ENCODE results near the gene KRT80.

The KRT80 gene

GRCh38 chr12:52178443-52178842, 13.4 kb downstream of the KRT80 start:
- no peak for DNase-seq

GRCh38 chr12:52175371-52176350, 16.2 kb downstream of the KRT80 start:
- peak; percentile 68 for DNase-seq

DNA sequence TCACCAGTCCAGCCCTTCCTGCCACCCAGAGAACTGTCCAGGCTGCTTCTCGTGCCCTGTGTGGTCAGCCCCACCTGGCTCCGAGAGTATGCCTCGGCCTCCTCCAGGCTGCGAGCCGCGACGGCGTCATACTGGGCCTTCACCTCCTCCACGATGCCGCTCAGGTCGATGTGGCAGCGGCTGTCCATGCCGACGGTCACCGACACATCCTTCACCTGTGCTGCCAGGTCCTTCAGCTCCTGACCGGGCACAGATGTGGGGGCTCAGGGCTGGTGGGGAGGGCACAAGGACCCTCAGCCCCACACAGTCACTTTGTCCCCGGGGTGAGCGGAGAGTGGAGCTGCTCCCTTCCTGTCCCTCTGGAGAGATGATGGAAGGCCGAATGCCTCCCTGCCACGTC, 18.3 kb downstream of the KRT80 start:
- no peak for DNase-seq

DNA sequence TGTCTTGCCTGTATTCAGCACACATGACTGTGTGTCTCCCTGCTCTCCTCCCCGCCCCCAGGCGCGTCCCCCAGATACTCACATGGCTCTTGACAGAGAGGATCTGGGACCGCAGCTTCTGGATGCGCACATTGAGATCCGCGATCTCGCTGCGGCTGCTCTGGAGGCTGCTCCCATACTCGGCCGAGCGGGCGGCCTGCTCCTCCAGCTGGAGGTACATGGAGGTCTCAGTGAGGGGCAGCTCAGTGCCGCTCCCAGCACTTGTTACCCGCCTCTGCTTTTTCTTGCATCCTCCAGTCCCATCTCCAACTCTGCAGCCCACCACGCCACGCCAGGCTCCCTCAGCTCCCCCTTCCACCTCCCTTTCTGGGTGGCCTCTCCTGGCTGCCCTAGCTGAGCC, 18.9 kb downstream of the KRT80 start:
- no peak for DNase-seq

GRCh38 chr12:52171950-52172512, 19.8 kb downstream of the KRT80 start:
- DNase-seq, result no peak

- no peak for DNase-seq
These were observed 21.0 kb downstream of the KRT80 start for GRCh38 chr12:52170827-52171226.

DNA sequence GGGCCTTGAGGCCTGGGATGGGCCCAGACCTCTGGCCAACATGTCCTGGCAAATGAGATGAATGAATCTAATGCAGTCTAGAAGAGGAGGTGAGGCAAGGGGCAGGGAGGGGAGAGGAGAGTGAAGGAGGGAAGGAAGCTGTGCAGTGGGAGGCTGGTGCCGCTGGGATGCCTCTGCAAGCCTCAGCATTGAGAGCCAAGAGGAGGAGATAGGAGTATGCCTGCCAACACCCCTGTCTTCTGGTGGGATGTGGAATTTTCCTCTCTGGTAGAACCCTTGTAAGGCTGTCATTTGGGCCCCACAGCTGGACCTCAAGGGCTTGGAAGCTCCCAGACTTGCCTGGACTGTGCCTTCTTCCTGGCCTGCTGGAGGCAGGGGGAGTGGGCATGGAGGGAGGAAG, 21.9 kb downstream of the KRT80 start:
- DNase-seq, result no peak

DNA sequence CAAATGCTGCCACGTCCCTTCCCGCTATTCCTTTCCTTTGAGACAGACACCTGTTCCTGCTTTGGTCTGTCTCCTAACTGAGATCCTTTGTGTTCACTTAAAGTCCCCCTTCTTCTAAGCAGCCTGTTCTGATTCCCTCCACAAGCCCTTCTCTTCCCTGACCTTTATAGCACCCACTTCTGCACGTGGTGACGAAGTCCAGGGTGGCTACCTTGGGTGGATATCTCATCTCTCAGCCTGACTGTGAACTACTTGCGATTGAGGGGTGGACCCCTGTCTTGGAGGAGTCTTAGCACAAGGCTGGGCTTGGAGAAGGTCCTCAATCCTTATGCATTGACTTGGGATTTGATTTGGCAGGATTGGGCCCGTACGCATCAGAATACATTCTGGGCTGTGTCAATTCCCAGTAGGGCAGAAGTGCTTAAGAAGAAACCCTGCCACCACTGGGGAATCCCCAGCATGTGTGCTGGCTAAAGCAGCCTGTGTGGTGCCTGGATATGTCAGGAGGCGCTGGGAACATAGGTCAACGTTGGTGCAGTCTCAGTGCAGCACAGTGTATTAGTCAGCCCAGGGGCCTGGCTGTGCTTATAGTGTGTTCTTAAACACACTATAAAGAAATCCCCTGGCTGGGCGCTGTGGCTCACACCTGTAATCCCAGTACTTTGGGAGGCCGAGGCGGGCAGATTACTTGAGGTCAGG, 23.6 kb downstream of the KRT80 start:
- no peak for DNase-seq

GRCh38 chr12:52167526-52167925, 24.3 kb downstream of the KRT80 start:
- no peak for DNase-seq

GRCh38 chr12:52166672-52167071, 25.1 kb downstream of the KRT80 start:
- no peak for DNase-seq

- DNase-seq, result no peak
These were observed 26.5 kb downstream of the KRT80 start for GRCh38 chr12:52165096-52165855.

DNA sequence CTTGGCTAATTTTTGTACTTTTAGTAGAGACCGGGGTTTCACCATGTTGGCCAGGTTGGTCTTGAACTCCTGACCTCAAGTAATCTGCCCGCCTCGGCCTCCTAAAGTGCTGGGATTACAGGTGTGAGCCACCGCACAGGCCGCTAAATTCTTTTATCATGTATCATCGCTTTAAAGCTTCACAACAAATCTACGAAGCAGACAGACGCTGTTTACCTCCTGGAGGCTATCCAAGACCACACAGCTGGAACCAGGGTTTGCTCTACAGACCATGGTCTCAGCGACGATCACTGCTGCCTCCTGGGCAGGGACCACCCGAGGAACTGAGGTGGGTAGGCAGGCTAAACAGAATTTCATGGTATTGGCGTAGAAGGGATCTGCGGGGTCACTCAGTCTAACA, 27.2 kb downstream of the KRT80 start:
- no peak for DNase-seq

DNA sequence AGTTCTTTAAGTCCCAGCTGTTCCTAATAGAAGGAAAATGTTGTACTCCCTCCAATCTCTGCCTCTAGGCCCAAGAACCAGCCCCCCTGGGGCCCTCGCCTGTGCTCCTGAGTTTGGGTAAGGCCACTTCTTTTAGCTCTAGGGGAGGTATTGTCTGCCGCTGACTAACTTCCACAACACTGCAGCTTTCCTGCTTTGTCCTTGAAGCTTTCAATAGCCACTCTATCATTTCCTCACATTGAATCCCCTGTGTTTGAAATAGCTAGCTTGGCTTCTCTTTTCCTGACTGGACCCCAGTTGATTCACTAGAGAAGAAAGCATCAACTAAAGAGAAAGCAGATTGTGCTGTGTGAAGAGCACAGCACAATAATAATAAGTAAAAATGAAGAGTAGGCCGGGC, 28.8 kb downstream of the KRT80 start:
- DNase-seq, result no peak

GRCh38 chr12:52160200-52160599, 31.6 kb downstream of the KRT80 start:
- DNase-seq, result no peak

GRCh38 chr12:52157566-52158150, 34.2 kb downstream of the KRT80 start:
- DNase-seq, result no peak

DNA sequence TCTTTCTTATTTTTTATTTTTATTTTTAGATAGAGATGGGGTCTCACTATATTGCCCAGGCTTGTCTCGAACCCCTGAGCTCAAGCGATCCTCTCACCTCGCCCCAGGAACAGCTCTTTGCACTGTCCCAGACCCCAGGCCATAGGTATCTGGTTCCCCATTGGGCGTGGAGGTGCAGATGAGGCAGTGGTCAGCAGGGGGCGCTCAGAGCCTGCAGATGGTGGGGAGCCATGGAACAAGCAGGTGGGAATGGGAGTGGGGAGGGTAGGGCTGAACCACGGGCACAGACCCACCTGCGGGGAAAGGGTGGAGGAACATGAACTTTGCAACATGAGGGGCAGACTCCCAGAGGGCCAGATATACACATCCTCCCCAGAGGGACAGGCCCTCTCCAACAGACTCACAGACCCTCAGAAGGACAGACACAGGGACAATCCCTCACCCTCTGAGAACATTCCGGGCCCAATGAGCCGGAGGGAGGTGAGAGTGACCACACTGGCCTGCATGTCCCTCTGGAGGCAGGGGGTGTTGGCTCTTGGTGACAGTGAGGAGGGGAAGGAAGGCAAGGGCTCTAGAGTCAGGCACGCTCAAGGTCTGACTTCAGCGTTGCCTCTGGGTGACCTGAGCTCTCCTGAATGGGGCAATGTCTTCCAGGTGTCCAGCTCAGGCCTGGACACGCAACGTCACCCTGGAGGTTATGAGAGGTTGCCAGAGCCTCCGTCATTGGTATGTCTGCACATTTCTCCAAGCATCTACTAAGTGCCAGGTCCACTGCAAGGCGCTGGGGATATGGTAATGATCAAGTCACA, 34.9 kb downstream of the KRT80 start:
- peak; percentile 6 for DNase-seq

DNA sequence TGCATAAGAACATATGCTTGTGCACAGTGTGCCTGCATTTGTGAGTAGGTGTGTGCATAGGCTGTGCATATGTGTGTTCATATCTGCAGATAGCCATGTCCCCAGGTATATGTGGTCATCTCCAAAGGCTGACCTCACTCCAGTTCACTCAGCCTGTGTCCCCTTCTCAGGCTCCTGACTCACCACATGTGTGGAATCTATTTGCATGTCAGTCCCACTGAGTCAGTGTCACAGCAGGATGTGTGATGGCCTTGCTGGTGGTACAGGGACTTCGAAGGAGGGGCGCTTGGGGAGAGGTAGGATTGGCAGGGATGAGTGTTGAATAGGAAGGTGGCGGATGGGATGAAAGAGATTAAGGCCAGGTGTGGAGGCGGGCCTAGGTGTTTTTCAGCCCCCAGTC, 35.5 kb downstream of the KRT80 start:
- no peak for DNase-seq

- DNase-seq, result no peak
These were observed 36.6 kb downstream of the KRT80 start for GRCh38 chr12:52155048-52155868.

GRCh38 chr12:52152905-52153317, 38.9 kb downstream of the KRT80 start:
- no peak for DNase-seq

GRCh38 chr12:52151837-52152783, 39.7 kb downstream of the KRT80 start:
- DNase-seq, result no peak

Measured in NCI-H1105 treated with DMSO at 0.1 percent for 48 hours (cell line).